ENCODE data around the gene H2BK1. TPM values are rescaled to one million over a fixed set of nuclear protein-coding genes. Genes with fewer than 3 reads are reported as not detected.

Gene H2BK1
- total and polyA plus RNA-seq, 2 of the 13 experiments (the other 11 are each of a cell fraction or from before 2014, with no cell fraction given): not detected

DNA sequence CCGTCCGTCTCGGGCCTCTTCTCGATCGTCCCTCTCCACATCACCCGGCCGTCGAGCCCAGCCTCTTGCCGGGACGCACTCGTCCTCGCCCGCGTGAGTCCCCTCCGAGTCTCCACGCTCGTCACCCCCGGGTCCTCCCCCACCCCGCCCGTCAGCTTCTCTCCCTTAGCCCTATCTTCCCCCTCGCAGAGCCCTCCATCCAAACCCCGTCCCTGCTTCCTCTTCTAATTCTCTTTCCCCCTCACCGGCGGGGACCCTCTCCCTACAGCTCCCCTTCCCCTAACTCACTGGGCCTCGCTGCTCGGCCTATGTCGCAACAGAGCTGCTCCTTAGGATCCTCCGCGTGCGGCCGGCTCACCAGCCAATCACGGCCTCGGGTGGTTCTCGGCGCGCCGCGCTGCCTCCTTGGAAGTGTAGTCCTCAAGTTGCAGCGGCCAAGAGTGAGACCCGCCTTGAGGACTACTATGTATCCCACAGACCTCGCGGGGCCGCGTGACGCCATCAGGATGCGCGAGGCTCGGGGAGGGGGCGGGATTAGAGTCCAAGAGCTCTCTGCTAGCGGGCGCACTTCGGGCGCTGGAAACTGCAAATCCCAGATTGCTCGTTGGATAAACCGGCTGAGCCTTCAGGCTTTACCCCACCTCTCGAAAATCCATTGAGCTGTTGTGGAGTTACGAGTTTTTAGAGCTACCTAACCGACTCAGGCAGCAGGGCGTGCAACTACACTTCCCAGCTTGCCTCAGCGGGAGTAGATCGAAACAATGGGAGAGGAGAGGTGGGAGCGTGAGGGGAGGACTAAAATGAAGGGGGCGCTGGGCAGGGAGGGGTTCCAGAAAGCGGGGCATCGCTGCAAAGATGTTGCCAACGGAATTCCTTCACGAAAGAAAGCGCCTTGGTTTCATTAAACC is 16.8 kb upstream of the H2BK1 start, which contains the start of gene ABCF2 (continued):
- no peak for TF ChIP-seq FOSL1 (CRISPR knock-in tag; IDR thresholded peaks at IDR 0.05; ENCODE audit: borderline replicate concordance)
- TF ChIP-seq ZNF550 (CRISPR knock-in tag; IDR thresholded peaks at IDR 0.05; ENCODE audit: borderline replicate concordance): no peak
- no peak for TF ChIP-seq MAFF (IDR thresholded peaks at IDR 0.05; ENCODE audit: low read depth, low read length)
- TF ChIP-seq FOXK2 (IDR thresholded peaks at IDR 0.05): no peak
- no peak for TF ChIP-seq ZNF44 (CRISPR knock-in tag; IDR thresholded peaks at IDR 0.05)
- TF ChIP-seq ZNF737 (CRISPR knock-in tag; IDR thresholded peaks at IDR 0.05; ENCODE audit: borderline replicate concordance): no peak
- TF ChIP-seq, protein P1, sequence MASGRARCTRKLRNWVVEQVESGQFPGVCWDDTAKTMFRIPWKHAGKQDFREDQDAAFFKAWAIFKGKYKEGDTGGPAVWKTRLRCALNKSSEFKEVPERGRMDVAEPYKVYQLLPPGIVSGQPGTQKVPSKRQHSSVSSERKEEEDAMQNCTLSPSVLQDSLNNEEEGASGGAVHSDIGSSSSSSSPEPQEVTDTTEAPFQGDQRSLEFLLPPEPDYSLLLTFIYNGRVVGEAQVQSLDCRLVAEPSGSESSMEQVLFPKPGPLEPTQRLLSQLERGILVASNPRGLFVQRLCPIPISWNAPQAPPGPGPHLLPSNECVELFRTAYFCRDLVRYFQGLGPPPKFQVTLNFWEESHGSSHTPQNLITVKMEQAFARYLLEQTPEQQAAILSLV (CRISPR knock-in tag; IDR thresholded peaks at IDR 0.05; ENCODE audit: borderline replicate concordance): no peak
- no peak for TF ChIP-seq ETV6 (CRISPR knock-in tag; conservative IDR thresholded peaks at IDR 0.05)
- TF ChIP-seq HNRNPUL1 (IDR thresholded peaks at IDR 0.05; ENCODE audit: low read depth, low read length): no peak
- TF ChIP-seq ZNF382 (CRISPR knock-in tag; IDR thresholded peaks at IDR 0.05; ENCODE audit: borderline replicate concordance): no peak
- no peak for TF ChIP-seq ZNF337 (CRISPR knock-in tag; IDR thresholded peaks at IDR 0.05; ENCODE audit: borderline replicate concordance, low read depth)
- no peak for TF ChIP-seq ZNF282 (IDR thresholded peaks at IDR 0.05; ENCODE audit: partially characterized antibody)
- TF ChIP-seq MLLT10 (CRISPR knock-in tag; IDR thresholded peaks at IDR 0.05): no peak
- TF ChIP-seq AGO1 (IDR thresholded peaks at IDR 0.05; ENCODE audit: low read depth, low read length, poor library complexity, severe bottlenecking): no peak
